Right ventricle myocardium inferior (tissue), 1 donor: ENCODE data around the gene SPTBN2. TPM values are rescaled to one million over a fixed set of nuclear protein-coding genes. Genes with fewer than 3 reads are reported as not detected.
A peak's percentile ranks its signal among the peaks of the same experiment; 100 is the strongest.

Source experiments
- ATAC-seq: fragments of 200-7000 bp; cut with Tn5 transposase; one replicate; pipeline ENCODE4 v1.9.1; 2020; ENCODE audit warnings: mild to moderate bottlenecking, moderate library complexity
- DNase-seq: peaks from one replicate; pipeline ENCODE4 v3.0.0; 2021; ENCODE audit errors: missing footprints
- intact Hi-C: fragments of 100-400 bp; cut with DNase I; formaldehyde crosslinking; loops from one replicate; pipeline ENCODE4 v1.11.0; 2022
- total RNA-seq: library from RNA; stranded (reverse); fragmentation: NEBNext Ultra II Directional; extraction: Animal tissue kit (Norgen Biotek cat#: 25700); gene quantifications from one replicate; pipeline ENCODE4 v1.2.1, GENCODE V29; 2021
- donor health status: DM: no; HTN: yes; CAD: no; lungs with severe emphysema.

The SPTBN2 gene
- total RNA-seq, 1 donor from 2014 or later: 0.95 TPM

DNA sequence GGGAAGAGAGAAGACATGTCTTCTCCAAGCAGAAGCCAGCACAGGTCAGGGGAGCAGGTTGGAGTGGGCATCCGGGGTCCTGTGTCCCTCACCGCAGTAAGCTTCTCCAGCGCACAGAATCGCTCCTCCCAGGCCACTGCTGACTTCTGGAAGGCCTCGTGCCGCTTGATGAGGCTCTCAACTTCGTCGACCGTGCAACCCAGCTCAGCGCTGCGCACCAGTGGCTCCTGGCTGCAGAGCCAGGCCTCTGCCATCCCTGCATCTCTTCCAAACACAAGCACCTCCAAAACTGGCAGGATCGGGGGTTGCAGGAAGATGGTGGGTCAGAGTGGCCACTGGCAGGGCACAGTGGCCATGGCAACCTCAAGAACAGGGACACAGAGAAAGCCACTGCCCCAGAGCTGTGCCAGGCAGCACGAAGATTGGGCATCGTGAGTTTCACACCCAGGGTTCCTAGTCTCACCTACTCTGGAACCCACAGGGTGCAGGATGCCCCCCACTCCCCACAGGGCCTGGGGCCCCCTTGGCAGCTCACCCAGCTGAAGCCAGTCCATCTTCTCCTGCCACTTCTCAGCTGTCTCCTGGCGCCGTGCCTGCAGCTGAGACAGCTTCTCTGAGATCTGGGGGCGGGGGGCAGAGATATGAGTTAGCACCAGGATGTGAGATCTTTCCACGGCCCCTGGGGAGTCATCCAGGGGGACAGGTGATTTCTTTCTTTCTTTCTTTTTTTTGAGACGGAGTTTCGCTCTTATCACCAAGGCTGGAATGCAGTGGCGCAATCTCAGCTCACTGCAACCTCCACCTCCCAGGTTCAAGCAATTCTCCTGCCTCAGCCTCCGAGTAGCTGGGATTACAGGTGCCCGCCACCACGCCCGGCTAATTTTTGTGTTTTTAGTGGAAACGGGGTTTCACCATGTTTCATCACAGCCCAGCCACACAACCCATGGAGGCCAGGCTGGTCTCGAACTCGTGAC is 40.2 kb downstream of the SPTBN2 start:
- DNase-seq (no peak), ATAC-seq (no peak)
- intact Hi-C loops: no loop called here

DNA sequence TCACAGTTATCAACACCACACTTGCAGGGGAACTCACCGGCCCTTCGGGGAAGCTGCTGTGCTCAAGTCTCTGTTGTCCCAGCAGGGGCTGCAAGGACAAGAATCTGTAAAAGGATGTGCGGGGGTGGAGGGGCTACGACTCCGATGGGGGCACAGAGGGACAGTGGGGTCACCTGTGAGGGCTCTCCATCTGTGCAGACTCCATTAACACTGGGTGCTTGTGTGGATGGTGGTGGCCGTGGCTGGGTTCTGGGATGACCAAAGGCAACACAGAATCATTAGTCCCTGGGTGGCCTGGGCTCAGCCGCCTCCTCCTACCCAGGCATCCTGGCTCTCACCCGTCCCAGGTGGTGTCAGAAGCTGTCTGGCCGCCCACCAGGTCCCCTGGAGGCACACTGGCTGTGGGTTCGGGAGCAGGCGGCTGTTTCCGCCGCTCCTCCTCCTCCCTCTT is 41.2 kb downstream of the SPTBN2 start:
- DNase-seq: peak; percentile 62
- no peak for ATAC-seq
- intact Hi-C loops: no loop called here

DNA sequence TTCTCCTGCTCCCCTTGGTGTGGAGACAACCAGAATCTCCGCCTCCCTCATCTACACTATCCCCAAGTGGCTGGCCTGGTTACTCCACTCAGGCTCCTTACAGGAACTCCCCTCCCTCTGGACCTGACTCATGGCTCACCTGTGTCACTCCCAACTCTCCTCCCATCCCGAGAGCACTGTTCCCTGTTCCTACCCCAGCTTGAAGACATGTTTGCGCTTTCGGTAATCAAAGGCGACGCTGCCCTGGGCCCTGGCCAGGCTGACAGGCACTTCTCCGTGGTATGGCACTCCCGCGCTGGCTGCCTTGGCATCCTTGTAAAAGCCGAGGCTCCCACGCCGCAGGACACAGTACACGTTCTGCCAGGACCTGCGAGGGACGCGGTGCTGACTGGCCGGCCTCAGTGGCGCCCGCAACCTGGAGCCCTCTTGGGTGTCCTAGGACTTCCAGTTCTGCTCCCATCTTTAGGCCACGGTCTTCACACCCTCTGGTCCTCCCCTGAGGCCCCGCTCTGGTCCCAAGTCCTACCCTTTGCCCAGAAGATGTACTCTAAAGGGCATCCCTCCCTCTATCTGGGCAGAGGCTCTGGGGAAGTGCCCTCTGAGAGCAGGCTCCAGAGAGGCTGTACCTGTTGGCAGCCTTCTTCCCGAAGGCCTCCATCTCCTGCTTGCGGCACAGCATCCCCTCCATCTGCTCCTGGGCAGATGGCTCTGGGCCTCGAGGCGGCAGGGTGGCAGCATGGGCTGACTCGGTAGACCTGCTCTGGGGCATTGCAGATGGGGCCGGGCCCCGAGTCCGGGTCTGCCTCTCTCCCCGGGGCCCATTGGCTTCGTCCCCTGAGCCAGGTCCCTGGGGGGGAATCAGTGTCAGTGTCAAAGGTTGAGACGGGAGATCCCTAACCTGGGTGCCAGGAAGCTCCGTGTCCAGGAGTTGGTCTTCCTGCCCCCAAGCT is 41.9 kb downstream of the SPTBN2 start:
- ATAC-seq: no peak
- intact Hi-C loops: no loop called here
- DNase-seq: peak; percentile 22

DNA sequence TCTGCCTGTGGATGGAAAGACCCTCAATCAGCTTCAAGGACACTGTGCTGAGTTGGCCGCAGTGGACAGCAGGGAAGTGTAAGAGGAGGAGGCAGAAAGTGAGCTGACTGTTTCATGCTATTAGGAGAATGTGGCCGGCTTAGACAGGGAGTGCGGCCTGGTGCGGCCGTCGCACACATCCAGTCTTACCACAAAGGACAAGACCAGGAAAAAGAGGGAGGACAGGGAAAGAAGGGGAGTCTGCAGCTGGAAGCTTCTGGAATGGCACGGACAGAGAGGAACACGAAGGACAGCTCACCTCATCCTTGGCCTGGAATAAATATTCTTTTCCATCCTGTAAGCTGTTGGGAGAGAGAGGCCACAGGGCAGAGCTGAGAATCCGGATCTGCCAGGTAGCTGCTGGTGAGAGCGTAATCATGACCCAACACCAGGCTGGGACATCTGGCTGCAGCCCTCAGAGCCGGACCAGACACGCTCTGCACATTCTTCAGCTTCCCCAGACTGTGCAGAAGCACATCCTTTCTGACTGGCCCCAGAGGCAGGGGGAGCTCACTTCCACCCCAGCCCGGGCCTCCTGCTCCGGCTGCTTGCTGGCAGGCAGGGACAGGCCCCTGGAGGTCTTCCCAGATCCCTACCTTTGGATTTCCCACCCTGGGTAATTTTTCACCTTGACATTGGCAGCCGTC is 42.8 kb downstream of the SPTBN2 start:
- intact Hi-C loops: no loop called here
- no peak for DNase-seq

DNA sequence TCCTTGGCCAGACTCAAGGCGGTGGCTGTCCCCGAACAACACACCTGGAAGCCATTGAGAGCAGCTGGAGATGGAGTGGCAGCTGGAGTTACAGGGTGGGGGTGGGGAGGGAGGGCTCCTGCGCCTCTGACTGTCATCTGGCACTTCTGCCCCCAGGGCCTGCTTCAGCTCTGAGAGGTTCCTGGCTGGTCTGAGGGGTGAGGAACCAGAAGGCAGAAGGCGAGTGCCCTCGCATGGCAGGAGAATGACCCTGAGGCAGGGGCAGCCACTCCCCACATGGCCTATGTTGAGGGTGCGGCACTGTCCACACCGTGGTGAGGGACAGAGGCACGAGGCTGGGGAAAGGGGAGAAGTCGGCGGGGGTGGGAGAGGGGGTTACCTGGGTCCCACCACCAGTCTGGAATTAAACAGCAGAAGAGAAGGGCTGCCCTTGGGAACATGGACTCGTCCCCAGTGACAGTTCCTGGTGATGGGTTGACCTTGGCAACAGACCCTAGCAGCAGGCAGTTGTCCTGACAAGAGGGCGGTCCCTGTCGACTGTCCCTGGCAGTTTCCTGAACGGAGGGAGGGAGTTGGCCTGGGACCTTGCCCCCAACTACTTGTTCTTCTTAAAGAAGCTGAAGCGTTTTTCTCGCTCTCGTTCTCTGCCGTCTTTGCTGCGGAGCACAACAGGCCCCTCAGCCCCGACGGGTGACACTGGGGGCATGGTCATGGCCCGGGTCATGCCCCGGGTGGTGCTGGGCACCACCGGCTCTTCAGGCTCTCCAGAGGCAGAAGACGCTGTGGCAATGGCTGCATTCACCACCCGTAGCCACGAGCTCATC is 43.5 kb downstream of the SPTBN2 start:
- no peak for ATAC-seq
- no peak for DNase-seq
- intact Hi-C loops: no loop called here

More for the DNA sequence above, 42.8 kb downstream of the SPTBN2 start:
- no peak for ATAC-seq

DNA sequence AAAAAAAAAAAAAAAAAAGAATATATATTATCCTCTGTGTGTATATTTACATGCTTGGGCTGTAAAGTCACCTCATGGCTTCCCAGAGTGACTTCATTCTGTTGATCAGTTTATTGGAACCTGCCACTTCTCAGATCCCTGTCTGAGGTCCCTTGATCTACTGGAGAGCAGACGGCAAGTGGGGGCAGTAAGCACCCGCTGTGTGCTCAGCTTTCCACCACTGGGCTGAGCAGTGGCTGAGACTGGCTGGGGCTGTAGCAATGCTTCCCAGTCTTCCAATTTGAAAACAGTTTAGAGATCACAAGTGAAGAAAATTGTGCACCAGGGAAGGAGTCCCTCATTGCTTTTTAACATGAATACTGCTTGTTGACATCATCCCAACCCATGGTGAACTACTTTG is 44.4 kb downstream of the SPTBN2 start:
- intact Hi-C loops: no loop called here
- ATAC-seq (no peak), DNase-seq (no peak)

DNA sequence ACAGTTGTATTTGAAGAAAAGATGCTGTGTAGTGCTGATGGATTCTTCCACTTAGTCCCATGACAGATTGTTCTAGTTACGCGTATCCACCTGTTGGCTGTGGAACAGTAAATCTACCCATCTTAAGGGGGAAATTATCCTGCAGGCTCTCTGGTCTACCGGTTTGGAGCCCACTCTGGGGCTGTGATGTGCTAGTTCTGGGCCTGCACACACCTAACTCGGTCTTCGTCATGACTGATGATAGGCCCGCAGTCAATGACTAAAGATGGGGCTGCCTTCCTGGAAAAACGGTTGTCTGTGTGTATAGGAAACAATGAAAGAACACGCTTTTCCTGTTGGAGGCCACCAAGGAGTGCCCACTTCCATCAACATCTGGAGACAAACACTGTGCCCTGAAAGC is 45.1 kb downstream of the SPTBN2 start:
- DNase-seq (no peak), ATAC-seq (no peak)
- intact Hi-C loops: no loop called here

DNA sequence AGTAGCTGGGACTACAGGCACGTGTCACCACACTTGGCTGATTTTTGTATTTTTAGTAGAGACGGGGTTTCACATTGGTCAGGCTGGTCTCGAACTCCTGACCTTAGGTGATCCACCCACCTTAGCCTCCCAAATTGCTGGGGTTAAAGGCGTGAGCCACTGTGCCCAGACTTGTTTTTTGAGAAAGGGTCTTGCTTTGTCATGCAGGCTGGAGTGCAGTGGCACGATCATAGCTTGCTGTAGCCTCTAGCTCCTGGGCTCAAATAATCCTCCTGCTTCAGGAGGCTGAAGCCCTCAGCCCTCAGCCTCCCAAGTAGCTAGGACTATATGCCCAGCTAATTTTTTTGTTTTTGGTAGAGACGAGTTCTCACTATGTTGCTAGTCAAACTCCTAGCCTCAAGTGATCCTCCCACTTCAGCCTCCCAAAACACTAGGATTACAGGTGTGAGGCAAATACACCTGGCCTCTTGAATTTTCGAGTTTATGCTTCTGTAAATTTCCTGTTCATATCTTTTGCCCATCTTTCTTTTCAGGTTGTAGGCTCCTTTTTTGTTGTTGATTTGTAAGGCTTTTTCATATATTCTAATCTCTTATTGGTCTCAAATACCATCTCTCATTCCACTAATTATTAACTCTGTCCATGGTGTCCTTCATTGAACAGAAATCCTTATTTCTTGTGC is 47.9 kb downstream of the SPTBN2 start:
- DNase-seq (no peak), ATAC-seq (no peak)
- intact Hi-C loops: no loop called here

DNA sequence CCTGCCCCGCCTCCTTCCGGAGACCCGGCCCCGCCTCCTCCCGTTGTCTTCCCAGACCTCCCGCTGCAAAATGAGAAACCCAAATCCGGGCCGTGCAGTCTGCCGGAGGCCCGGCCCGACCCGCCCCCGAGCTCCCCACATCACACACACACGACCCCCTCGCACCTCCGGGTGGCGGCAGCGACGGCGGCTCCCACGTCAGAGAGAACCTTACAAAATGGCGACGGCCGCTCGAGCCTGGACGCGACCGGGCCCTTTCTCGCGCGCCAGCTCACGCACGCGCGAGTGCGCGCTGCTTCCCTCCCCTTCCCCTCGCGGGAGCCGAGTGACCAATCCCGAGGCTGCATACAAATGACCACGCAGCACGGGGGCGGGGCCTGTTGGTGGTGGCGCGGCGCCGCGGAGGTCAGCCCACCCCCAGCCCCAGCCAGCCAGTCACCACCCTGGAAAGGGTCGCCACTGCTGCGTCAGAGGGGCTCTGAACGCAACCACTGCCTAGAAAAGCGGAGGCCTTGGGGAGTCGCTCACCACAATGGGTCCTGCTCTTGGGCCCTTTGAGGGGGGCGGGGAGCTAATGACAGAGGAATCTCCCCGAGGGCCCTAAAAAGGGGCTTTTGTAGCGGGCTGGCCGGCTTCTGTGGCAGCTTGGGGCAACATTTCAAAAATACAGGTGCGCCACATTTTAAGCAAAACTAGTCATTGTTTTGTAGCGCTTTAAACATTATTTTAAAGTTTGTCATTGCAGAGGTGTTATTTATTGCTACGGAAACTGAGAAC is 51.2 kb downstream of the SPTBN2 start, which contains the start of gene RBM4B:
RBM4B (minus strand) TSS at position 289 of the 777 bp plus-strand sequence. CDS start 808 bp downstream, outside the sequence.
- ATAC-seq: peak; percentile 99
- peak; percentile 99 for DNase-seq
- intact Hi-C loops: loop anchor here (1.0 to 5.0 kb wide), 5 partner anchors 39 to 269 kb away; partner anchors contain the start of genes CCDC87, CCS, RBM14 and RBM4

DNA sequence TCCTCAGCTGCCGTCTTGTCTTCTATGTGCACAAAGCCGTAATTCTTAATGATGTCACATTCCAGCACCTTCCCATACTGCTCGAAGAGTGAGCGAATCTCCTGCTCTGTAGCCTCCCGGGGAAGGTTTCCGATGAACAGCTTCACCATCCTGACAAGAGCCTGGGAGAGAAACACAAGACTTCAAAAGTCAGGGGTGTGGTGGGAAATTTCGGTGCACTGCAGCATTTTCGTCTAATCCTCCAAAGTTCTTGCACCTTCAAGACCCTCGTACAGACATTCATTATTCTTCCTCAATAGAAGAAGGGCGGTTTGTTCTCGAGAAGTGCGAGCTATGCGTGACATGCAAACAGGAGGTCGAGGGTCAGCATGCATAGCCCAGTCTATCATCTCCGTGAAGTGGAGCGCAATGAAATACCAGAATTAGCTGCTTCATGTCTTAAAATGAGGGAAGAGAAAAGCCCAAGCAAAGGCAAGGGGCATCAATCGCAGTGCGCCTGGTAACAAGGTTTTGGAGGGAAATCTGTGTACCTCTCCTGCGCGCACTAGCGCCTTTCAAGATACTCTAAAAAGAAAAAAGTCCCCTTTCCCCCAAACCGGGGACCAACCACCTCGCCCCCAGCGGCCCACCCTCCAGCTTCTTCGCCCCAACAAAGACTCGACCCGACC is 52.0 kb downstream of the SPTBN2 start:
- intact Hi-C loops: loop anchor here (2.0 to 5.0 kb wide), 2 partner anchors 38 to 85 kb away; partner anchors contain the start of genes CCDC87, CCS and RBM4
- ATAC-seq (no peak), DNase-seq (no peak)

DNA sequence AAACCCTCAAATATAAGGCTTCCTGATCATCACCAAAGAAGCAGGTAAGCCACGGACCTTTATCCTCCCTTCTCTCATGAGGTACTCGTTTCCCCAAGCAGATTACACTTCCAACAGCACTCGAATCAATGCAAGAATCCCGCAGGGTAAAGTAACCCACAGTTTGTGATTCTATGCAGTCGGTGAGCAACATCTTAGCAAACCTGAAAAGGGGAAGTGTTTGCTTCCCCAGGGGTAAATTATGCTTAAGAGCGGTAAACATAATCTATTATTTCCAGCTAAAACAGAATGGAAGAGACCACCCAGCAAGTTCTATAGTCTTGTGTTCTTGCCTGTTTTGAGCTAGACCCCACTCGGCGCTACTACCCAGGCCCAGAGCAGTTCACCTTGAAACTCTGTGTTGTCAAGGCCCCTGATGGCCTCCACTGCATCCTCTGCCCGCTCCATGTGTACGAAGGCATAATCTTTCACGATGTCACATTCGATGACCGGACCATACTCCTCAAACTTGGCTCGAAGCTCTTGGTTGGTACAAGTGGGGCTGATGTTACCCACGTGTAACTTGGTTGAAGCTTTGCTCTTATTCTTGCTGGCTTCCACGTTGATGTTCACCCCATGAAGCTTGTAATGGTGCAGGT is 52.6 kb downstream of the SPTBN2 start:
- intact Hi-C loops: loop anchor here (2.0 to 5.0 kb wide), 2 partner anchors 38 to 84 kb away; partner anchors contain the start of genes CCDC87, CCS and RBM4
- DNase-seq: no peak
- no peak for ATAC-seq

DNA sequence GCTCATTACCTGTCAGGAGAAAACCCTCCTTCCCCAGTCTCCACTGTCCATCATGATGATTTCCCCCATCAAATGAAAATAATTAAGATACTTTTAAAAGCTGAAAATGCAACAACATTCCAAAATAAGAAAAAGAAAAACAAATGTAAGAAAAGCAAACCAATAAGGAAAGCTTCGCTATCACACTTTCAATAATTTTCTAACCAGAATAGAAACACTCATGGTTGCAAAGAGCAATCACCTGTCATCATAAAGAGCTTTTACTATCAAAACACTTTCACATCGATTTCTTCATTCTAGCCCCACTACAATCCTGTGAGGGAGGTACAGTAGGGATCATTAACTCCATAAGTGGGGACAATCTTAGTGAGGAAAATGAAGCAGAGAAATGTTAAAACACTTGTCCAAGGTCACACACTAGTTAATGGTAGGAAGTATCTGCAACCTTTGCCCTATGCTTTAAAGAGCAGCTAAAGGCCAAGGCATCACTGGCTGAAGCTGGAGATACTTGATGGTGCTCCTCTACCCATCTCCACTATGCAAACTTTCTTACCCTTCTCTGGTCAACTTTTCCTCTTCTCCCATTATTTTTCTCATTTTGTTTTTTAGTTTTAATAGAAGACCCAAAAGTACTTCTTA is 53.9 kb downstream of the SPTBN2 start:
- intact Hi-C loops: loop anchor here (5.0 kb wide), 1 partner anchor 83 kb away; the partner anchor contains the start of genes CCDC87 and CCS
- ATAC-seq (no peak), DNase-seq (no peak)

DNA sequence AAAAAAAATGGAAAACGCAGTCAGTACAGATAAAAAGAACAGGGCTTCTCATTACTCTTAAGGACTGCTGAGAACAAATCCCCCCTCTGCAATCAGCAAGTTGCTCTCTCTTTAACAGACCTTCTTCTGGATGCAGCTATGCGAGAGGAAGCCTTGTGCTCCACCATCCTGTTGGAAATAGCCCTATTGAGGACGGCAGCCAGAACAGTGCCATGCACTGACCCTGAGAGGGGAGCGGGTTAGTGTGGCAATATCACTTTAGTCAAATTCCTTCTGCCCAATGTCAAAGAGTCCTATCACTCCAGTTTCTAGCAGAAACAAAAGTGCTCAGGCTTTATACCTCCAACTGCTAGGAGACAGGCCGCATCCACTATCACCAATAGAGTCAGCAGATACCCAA is 58.2 kb downstream of the SPTBN2 start:
- no peak for ATAC-seq
- intact Hi-C loops: no loop called here

DNA sequence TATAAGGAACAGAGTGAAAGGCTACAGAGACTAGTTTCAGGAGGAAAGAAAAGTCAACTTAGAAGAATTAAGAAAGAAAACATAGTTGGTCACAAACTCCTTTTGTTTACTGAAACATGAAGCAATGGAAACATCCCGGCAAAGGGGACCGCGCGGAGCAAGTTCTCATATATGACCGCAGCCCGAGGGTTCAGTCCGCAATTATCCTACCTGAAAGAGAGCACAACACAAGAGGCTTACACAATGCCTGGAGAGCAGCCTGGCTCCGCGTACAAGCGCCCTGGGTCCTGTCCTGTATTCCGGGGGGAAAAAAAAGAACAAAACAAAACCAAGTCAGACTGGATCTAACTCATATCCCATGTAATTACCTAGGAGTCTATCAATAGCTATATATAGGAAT is 63.6 kb downstream of the SPTBN2 start:
- intact Hi-C loops: no loop called here
- no peak for DNase-seq
- ATAC-seq: no peak

More for the DNA sequence above, 58.2 kb downstream of the SPTBN2 start:
- DNase-seq: no peak
